Dermis microvascular lymphatic vessel endothelial cell (primary cell): ENCODE results near the gene AMER2. TPM values are rescaled to one million over a fixed set of nuclear protein-coding genes. Genes with fewer than 3 reads are reported as not detected.

Source experiments
- DNase-seq, 2 donors: peaks; one replicate each; pipeline versions ENCODE4 v3.0.0 to v3.0.0-alpha.2; 2010; ENCODE audit warnings: low read depth in 2 of 2
- total RNA-seq: library from RNA; depleted of rRNA; stranded (reverse); fragments of >200 nt; gene quantifications from 2 replicates; pipeline ENCODE4 v1.2.1, GENCODE V29; 2014

AMER2 gene
- total RNA-seq, 1 donor from 2014 or later, result not detected

- no peak for DNase-seq
These were observed 14.4 kb downstream of the AMER2 start for GRCh38 chr13:25157681-25158080.

- no peak for DNase-seq
These were observed 18.4 kb downstream of the AMER2 start for GRCh38 chr13:25153736-25154135.

GRCh38 chr13:25151626-25152195 is 20.4 kb downstream of the AMER2 start:
- DNase-seq, result no peak

GRCh38 chr13:25149711-25150110 is 22.4 kb downstream of the AMER2 start:
- no peak for DNase-seq

- DNase-seq, result no peak
These were observed 23.7 kb downstream of the AMER2 start for GRCh38 chr13:25148402-25148771.

GRCh38 chr13:25147638-25148401 is 24.3 kb downstream of the AMER2 start:
- DNase-seq, result no peak

GRCh38 chr13:25143706-25144105 is 28.4 kb downstream of the AMER2 start:
- no peak for DNase-seq

GRCh38 chr13:25141042-25141441 is 31.0 kb downstream of the AMER2 start:
- DNase-seq, result no peak

GRCh38 chr13:25137788-25138115 is 34.3 kb downstream of the AMER2 start:
- no peak for DNase-seq

GRCh38 chr13:25136880-25137787 is 35.0 kb downstream of the AMER2 start:
- no peak for DNase-seq

GRCh38 chr13:25135896-25136295 is 36.2 kb downstream of the AMER2 start:
- DNase-seq, result no peak

- DNase-seq, result no peak
These were observed 39.2 kb downstream of the AMER2 start for GRCh38 chr13:25132751-25133390.

GRCh38 chr13:25131881-25132420 is 40.1 kb downstream of the AMER2 start:
- DNase-seq, result no peak

GRCh38 chr13:25130944-25131343 is 41.1 kb downstream of the AMER2 start:
- DNase-seq, result no peak

GRCh38 chr13:25118378-25118905 is 53.6 kb downstream of the AMER2 start:
- DNase-seq, result no peak

GRCh38 chr13:25117312-25117711 is 54.8 kb downstream of the AMER2 start:
- DNase-seq, result no peak

- DNase-seq, result no peak
These were observed 56.0 kb downstream of the AMER2 start for GRCh38 chr13:25116044-25116443.

- DNase-seq, result peak; percentile 59 to 67
These were observed 57.9 kb downstream of the AMER2 start for GRCh38 chr13:25114220-25114619.

GRCh38 chr13:25112695-25113255 is 59.3 kb downstream of the AMER2 start:
- DNase-seq, result no peak
